H1 (cell line): ENCODE measurements around the gene LGALS4. TPM values are rescaled to one million over a fixed set of nuclear protein-coding genes. Genes with fewer than 3 reads are reported as not detected.
"Not testable (repeated sequence)": the region's sequence is repeated elsewhere in the genome, so short reads cannot be mapped to it uniquely, and the experiment has no call there.

ENCODE experiments used
- CTCF ChIA-PET: fragments of 300-600 bp; sonication (Branson Sonifier 250); formaldehyde crosslinking; loops from one replicate; lab custom pipeline; 2021; ENCODE audit not compliant: partially characterized antibody; lab: Charles Lee
- POLR2A ChIA-PET: fragments of 300-600 bp; sonication (Branson Sonifier 250); formaldehyde crosslinking; loops from one replicate; lab custom pipeline; 2021; ENCODE audit warnings: inconsistent platforms; ENCODE audit not compliant: partially characterized antibody; lab: Charles Lee
- DNase-seq, 2 experiments: peaks; one replicate each; pipeline versions ENCODE4 v3.0.0 to v3.0.0-alpha.2; 2010 to 2022; ENCODE audit warnings: low spot score in 2 of 2, low read depth in 1 of 2, mixed read lengths in 1 of 2
- FAIRE-seq: peaks from 2 replicates; lab custom pipeline; 2011; peaks lifted over from hg19 to GRCh38; lab: Jason Lieb, UNC
- H2AFZ ChIP-seq: 2 replicates; pipeline ENCODE4 v1.8.1; 2012; ENCODE audit warnings: low read length, inconsistent platforms
- H2AK5ac ChIP-seq: 2 replicates; pipeline ENCODE4 v1.6.1; 2013; ENCODE audit warnings: low read depth, low read length
- H2BK120ac ChIP-seq: replicated peaks from 2 replicates; pipeline ENCODE3; 2013; ENCODE audit warnings: low read depth, low read length, inconsistent platforms
- H2BK12ac ChIP-seq: 2 replicates; pipeline ENCODE4 v1.6.1; 2013; ENCODE audit warnings: low read depth, low read length
- H2BK15ac ChIP-seq: 2 replicates; pipeline ENCODE4 v1.6.1; 2013; ENCODE audit warnings: low read length
- H2BK20ac ChIP-seq: 2 replicates; pipeline ENCODE4 v1.6.1; 2013; ENCODE audit warnings: low read length
- H2BK5ac ChIP-seq: 2 replicates; pipeline ENCODE4 v1.6.1; 2013; ENCODE audit warnings: low read depth, low read length
- H3K14ac ChIP-seq: 2 replicates; pipeline ENCODE4 v1.6.1; 2013; ENCODE audit warnings: inconsistent platforms; ENCODE audit not compliant: insufficient read length
- H3K18ac ChIP-seq: 2 replicates; pipeline ENCODE4 v1.6.1; 2013; ENCODE audit warnings: low read length; ENCODE audit errors: extremely low read depth
- H3K23ac ChIP-seq: 2 replicates; pipeline ENCODE4 v1.6.1; 2013; ENCODE audit warnings: inconsistent platforms; ENCODE audit not compliant: insufficient read length
- H3K23me2 ChIP-seq: 2 replicates; pipeline ENCODE4 v1.6.1; 2013; ENCODE audit warnings: low read depth, low read length
- H3K27ac ChIP-seq: 2 replicates; pipeline ENCODE4 v1.6.1; 2011; ENCODE audit warnings: low read depth, low read length, inconsistent platforms
- H3K27me3 ChIP-seq, 4 experiments: replicated peaks in 1 of 4; 1 replicate in 1 of 4; 2 replicates in 3 of 4; pipeline versions ENCODE4 v1.6.1 to v1.8.1; 2011 to 2013; ENCODE audit warnings: low read length in 3 of 4, mild to moderate bottlenecking in 3 of 4, inconsistent platforms in 2 of 4, mixed read lengths in 2 of 4, moderate library complexity in 1 of 4; ENCODE audit not compliant: control insufficient read depth in 3 of 4, insufficient read depth in 3 of 4; ENCODE audit errors: extremely low read depth in 1 of 4
- H3K36me3 ChIP-seq, 4 experiments: 2 replicates each; pipeline versions ENCODE4 v1.6.1 to v1.8.1; 2011 to 2013; ENCODE audit warnings: mild to moderate bottlenecking in 4 of 4, low read length in 3 of 4, moderate library complexity in 2 of 4, control low read depth in 1 of 4, inconsistent platforms in 1 of 4; ENCODE audit not compliant: insufficient read depth in 4 of 4, control insufficient read depth in 2 of 4
- H3K4ac ChIP-seq: replicated peaks from 2 replicates; pipeline ENCODE3; 2013; ENCODE audit warnings: low read length, low read depth, mixed read lengths, inconsistent platforms; ENCODE audit not compliant: insufficient read length
- H3K4me1 ChIP-seq, 4 experiments: replicated peaks in 1 of 4; 1 replicate in 1 of 4; 2 replicates in 3 of 4; pipeline versions ENCODE4 v1.6.1 to v1.8.1; 2011 to 2013; ENCODE audit warnings: low read length in 3 of 4, inconsistent platforms in 2 of 4, mixed read lengths in 1 of 4; ENCODE audit not compliant: insufficient read depth in 4 of 4, control insufficient read depth in 3 of 4
- H3K4me2 ChIP-seq, 2 experiments: 2 replicates each; pipeline versions ENCODE4 v1.6.1 to v1.8.1; 2011 to 2013; ENCODE audit warnings: low read depth in 2 of 2, low read length in 2 of 2, control low read depth in 1 of 2, inconsistent platforms in 1 of 2, mild to moderate bottlenecking in 1 of 2; ENCODE audit not compliant: insufficient read depth in 1 of 2
- H3K4me3 ChIP-seq, 4 experiments: fragments of 200-600, 300-600 bp in 1 of 4; sonication (generic), shearing (Covaris generic), sonication (Bioruptor Twin) in 1 of 4; 2 replicates each; pipeline versions ENCODE4 v1.5.1 to v1.8.1; 2011 to 2016; ENCODE audit warnings: low read length in 4 of 4, low read depth in 3 of 4, control low read depth in 2 of 4, inconsistent platforms in 2 of 4, mild to moderate bottlenecking in 2 of 4, mixed read lengths in 1 of 4, moderate library complexity in 1 of 4; ENCODE audit not compliant: insufficient read depth in 2 of 4; ENCODE audit errors: extremely low read depth in 1 of 4
- H3K56ac ChIP-seq: replicated peaks from 2 replicates; pipeline ENCODE3; 2013; ENCODE audit warnings: low read depth, mild to moderate bottlenecking, mixed read lengths, low read length, inconsistent platforms; ENCODE audit not compliant: insufficient read length
- H3K79me1 ChIP-seq: 2 replicates; pipeline ENCODE4 v1.6.1; 2013; ENCODE audit warnings: low read depth, low read length, control low read depth
- H3K79me2 ChIP-seq, 2 experiments: 2 replicates each; pipeline versions ENCODE4 v1.6.1 to v1.8.1; 2012 to 2013; ENCODE audit warnings: low read length in 2 of 2, mild to moderate bottlenecking in 2 of 2, inconsistent platforms in 1 of 2; ENCODE audit not compliant: insufficient read depth in 2 of 2, control insufficient read depth in 1 of 2
- H3K9ac ChIP-seq, 4 experiments: replicated peaks in 1 of 4; 1 replicate in 1 of 4; 2 replicates in 3 of 4; pipeline versions ENCODE4 v1.6.1 to v1.8.1; 2011 to 2013; ENCODE audit warnings: low read depth in 3 of 4, low read length in 3 of 4, control low read depth in 2 of 4, mild to moderate bottlenecking in 2 of 4, moderate library complexity in 2 of 4, inconsistent platforms in 1 of 4; ENCODE audit errors: extremely low read depth in 1 of 4
- H3K9me3 ChIP-seq, 2 experiments: 2 replicates each; pipeline versions ENCODE4 v1.6.1 to v1.8.1; 2012 to 2013; ENCODE audit warnings: mild to moderate bottlenecking in 2 of 2, moderate library complexity in 2 of 2, control low read depth in 1 of 2, inconsistent platforms in 1 of 2, low read depth in 1 of 2, low read length in 1 of 2, mixed read lengths in 1 of 2; ENCODE audit not compliant: insufficient read depth in 2 of 2
- H4K20me1 ChIP-seq, 2 experiments: replicated peaks in 1 of 2; 2 replicates each; pipeline versions ENCODE3 to v1.8.1; 2011 to 2013; ENCODE audit warnings: inconsistent platforms in 2 of 2, low read length in 2 of 2, mild to moderate bottlenecking in 1 of 2; ENCODE audit not compliant: insufficient read depth in 2 of 2, control insufficient read depth in 1 of 2
- H4K5ac ChIP-seq: 2 replicates; pipeline ENCODE4 v1.6.1; 2013; ENCODE audit warnings: low read length, low read depth, mixed read lengths, inconsistent platforms; ENCODE audit not compliant: insufficient read length
- H4K8ac ChIP-seq: 2 replicates; pipeline ENCODE4 v1.8.0; 2013; ENCODE audit warnings: mild to moderate bottlenecking, moderate library complexity, low read length, inconsistent platforms; ENCODE audit not compliant: insufficient read depth; ENCODE audit errors: extremely low read depth
- H4K91ac ChIP-seq: replicated peaks from 2 replicates; pipeline ENCODE3; 2013; ENCODE audit warnings: low read length, mixed read lengths, inconsistent platforms; ENCODE audit not compliant: insufficient read length
- WGBS, 2 experiments: shearing (Covaris generic) in 1 of 2; methylation state at CpG; one replicate each; pipeline versions ENCODE4 v1.1.6 to v1.1.7; 2013 to 2015; ENCODE audit warnings: low lambda C conversion rate in 2 of 2, mixed read lengths in 2 of 2, inconsistent platforms in 1 of 2, low coverage in 1 of 2, missing lambda C conversion rate in 1 of 2; ENCODE audit not compliant: insufficient replicate concordance in 2 of 2, insufficient coverage in 1 of 2, insufficient read length in 1 of 2; ENCODE audit errors: extremely low coverage in 1 of 2, missing lambda C conversion rate in 1 of 2; 5-methylcytosine and 5-hydroxymethylcytosine counted together
- polyA plus RNA-seq, 7 experiments: library from polyadenylated mRNA; depleted of rRNA in 3 of 7; stranded (reverse) in 5 of 7; unstranded in 2 of 7; fragments of >200 nt in 5 of 7; fragments of 200-250 nt in 2 of 7; gene quantifications; 1 replicate in 5 of 7; 2 replicates in 1 of 7; 4 replicates in 1 of 7; pipeline versions ENCODE4 v1.2.1 to v1.2.3, GENCODE V29; 2011 to 2013; ENCODE audit warnings: missing spikeins in 2 of 7, mixed read lengths in 2 of 7
- total RNA-seq: library from RNA; stranded (reverse); fragmentation: NEBNext Ultra II Directional; extraction: Animal tissue kit (Norgen Biotek cat#: 25700); gene quantifications from 2 replicates; pipeline ENCODE4 v1.2.1, GENCODE V29; 2021

LGALS4 gene
- total and polyA plus RNA-seq, 2 of the 8 experiments (the other 6 are each of a cell fraction or from before 2014, with no cell fraction given) = 0.32 to 0.37 TPM

- H3K14ac ChIP-seq, H3K23me2 ChIP-seq, H3K27me3 ChIP-seq, H3K9me3 ChIP-seq, H4K5ac ChIP-seq, H2BK20ac ChIP-seq, H4K91ac ChIP-seq, DNase-seq, H3K9ac ChIP-seq, H4K8ac ChIP-seq, H3K4me2 ChIP-seq, H3K56ac ChIP-seq, H2AK5ac ChIP-seq, H3K79me2 ChIP-seq, H3K27ac ChIP-seq, H3K36me3 ChIP-seq, FAIRE-seq, H2BK12ac ChIP-seq, H3K4ac ChIP-seq, H2BK5ac ChIP-seq, H3K18ac ChIP-seq, H2BK15ac ChIP-seq, H2AFZ ChIP-seq, H4K20me1 ChIP-seq, H3K23ac ChIP-seq, H3K4me1 ChIP-seq, H3K4me3 ChIP-seq, H3K79me1 ChIP-seq, H2BK120ac ChIP-seq: not testable (repeated sequence)
- ChIA-PET CTCF (interaction anchor here (0.6 to 1.6 kb wide), 8 partner anchors 9 to 116 kb away, joined by 3 to 7 read pairs (median 3); no protein-coding TSS in a partner anchor), POLR2A (interaction anchor here (0.7 to 4.1 kb wide), 5 partner anchors 9 to 460 kb away, joined by 3 to 14 read pairs (median 3); partner anchors contain the start of genes HNRNPL, MRPS12 and SARS2)
- WGBS, 2 experiments = 91% methylated on average over 21 of the region's 21 CpGs; no CpG with 5 or more reads in 1 of the 2 experiments
These were observed 47.0 kb upstream of the LGALS4 start for GRCh38 chr19:38859631-38860204.
